Activated CD4-positive, alpha-beta memory T cell treated with anti-CD3 and anti-CD28 coated beads, Interleukin-2, amount 10 ng/mL, durations not matched to agents 7 days and 5 days (primary cell): ENCODE measurements around the gene CCDC74A. TPM values are rescaled to one million over a fixed set of nuclear protein-coding genes. Genes with fewer than 3 reads are reported as not detected.
"Not testable (repeated sequence)": the region's sequence is repeated elsewhere in the genome, so short reads cannot be mapped to it uniquely, and the experiment has no call there.

ENCODE experiments used
- CTCF ChIA-PET: fragments of 350-600 bp; sonication (Branson Sonifier 250); formaldehyde crosslinking; loops from one replicate; lab custom pipeline; 2021; ENCODE audit warnings: antibody characterized with exemption, inconsistent platforms; lab: Charles Lee
- POLR2A ChIA-PET: fragments of 350-600 bp; sonication (Branson Sonifier 250); formaldehyde crosslinking; loops from one replicate; lab custom pipeline; 2021; ENCODE audit warnings: antibody characterized with exemption; lab: Charles Lee
- DNase-seq: peaks from one replicate; pipeline ENCODE4 v3.0.0-alpha.2; 2020
- H3K27ac Mint-ChIP-seq: one replicate; pipeline ENCODE4 v1.8.0; 2021; ENCODE audit warnings: mild to moderate bottlenecking, mixed read lengths
- H3K27me3 Mint-ChIP-seq: one replicate; pipeline ENCODE4 v1.8.0; 2021; ENCODE audit warnings: mixed read lengths
- H3K36me3 Mint-ChIP-seq: one replicate; pipeline ENCODE4 v1.8.0; 2021; ENCODE audit warnings: low read depth, mixed read lengths
- H3K4me1 Mint-ChIP-seq: one replicate; pipeline ENCODE4 v1.8.0; 2021; ENCODE audit warnings: mixed read lengths
- H3K4me3 Mint-ChIP-seq: one replicate; pipeline ENCODE4 v1.8.0; 2021; ENCODE audit warnings: mild to moderate bottlenecking, mixed read lengths
- H3K9me3 Mint-ChIP-seq: one replicate; pipeline ENCODE4 v1.8.0; 2021; ENCODE audit warnings: mixed read lengths
- total RNA-seq, 2 experiments: library from RNA; stranded (reverse); gene quantifications; one replicate each; pipeline ENCODE4 v1.2.3, GENCODE V29; 2021

CCDC74A gene
- 1 to 10 TPM; 4.5 to 5.2 TPM for total RNA-seq

- H3K9me3 Mint-ChIP-seq, H3K36me3 Mint-ChIP-seq, H3K27me3 Mint-ChIP-seq: not testable (repeated sequence)
- H3K27ac Mint-ChIP-seq, result peak within 1 kb of the TSS; percentile 58
- ChIA-PET POLR2A (interaction anchor here (0.6 to 0.7 kb wide), 2 partner anchors 35 to 40 kb away, joined by 3 read pairs; partner anchors contain the start of gene MZT2A), CTCF (interaction anchor here (1.4 to 1.6 kb wide), 2 partner anchors 35 to 113 kb away, joined by 5 to 7 read pairs; partner anchors contain the start of gene MZT2A)
- peak; percentile 87 for DNase-seq
- peaks cover 21% of the 10 kb centered on the region for H3K4me1 Mint-ChIP-seq
- H3K4me3 Mint-ChIP-seq, result peak within 1 kb of the TSS; percentile 78
Measured at GRCh38 chr2:131527131-131528001, at the start of gene CCDC74A. Gene CCDC74A (plus strand): TSS chr2:131527888. CDS start chr2:131527971, 83 bp downstream.

GRCh38 chr2:131478074-131478849, 49.4 kb upstream of the CCDC74A start:
- H3K4me3 Mint-ChIP-seq, H3K27me3 Mint-ChIP-seq, H3K27ac Mint-ChIP-seq, POLR2A ChIA-PET, H3K9me3 Mint-ChIP-seq, CTCF ChIA-PET, H3K4me1 Mint-ChIP-seq: not testable (repeated sequence)
- peaks cover 25% of the 10 kb centered on the region for H3K36me3 Mint-ChIP-seq
- peak; percentile 9 for DNase-seq

- H3K27me3 Mint-ChIP-seq, H3K4me1 Mint-ChIP-seq, DNase-seq, POLR2A ChIA-PET, CTCF ChIA-PET, H3K9me3 Mint-ChIP-seq, H3K4me3 Mint-ChIP-seq, H3K27ac Mint-ChIP-seq: not testable (repeated sequence)
- peaks cover 25% of the 10 kb centered on the region for H3K36me3 Mint-ChIP-seq
Measured at GRCh38 chr2:131478850-131479461, 48.7 kb upstream of the CCDC74A start.

- H3K36me3 Mint-ChIP-seq, result peaks cover 28% of the 10 kb centered on the region
- H3K4me3 Mint-ChIP-seq, H3K4me1 Mint-ChIP-seq, POLR2A ChIA-PET, H3K27ac Mint-ChIP-seq, H3K27me3 Mint-ChIP-seq, CTCF ChIA-PET, H3K9me3 Mint-ChIP-seq, DNase-seq: not testable (repeated sequence)
Measured at GRCh38 chr2:131480351-131480750, 47.3 kb upstream of the CCDC74A start.

GRCh38 chr2:131482506-131483155, 45.1 kb upstream of the CCDC74A start:
- POLR2A ChIA-PET, result interaction anchor here (0.9 kb wide), 1 partner anchor 12 kb away, joined by 4 read pairs; no protein-coding TSS in a partner anchor
- H3K9me3 Mint-ChIP-seq, CTCF ChIA-PET, H3K27ac Mint-ChIP-seq, H3K4me1 Mint-ChIP-seq, H3K4me3 Mint-ChIP-seq, DNase-seq, H3K27me3 Mint-ChIP-seq: not testable (repeated sequence)
- peaks cover 23% of the 10 kb centered on the region for H3K36me3 Mint-ChIP-seq

GRCh38 chr2:131483981-131484820, 43.5 kb upstream of the CCDC74A start:
- DNase-seq, POLR2A ChIA-PET, H3K9me3 Mint-ChIP-seq, H3K4me3 Mint-ChIP-seq, H3K27me3 Mint-ChIP-seq, H3K27ac Mint-ChIP-seq: not testable (repeated sequence)
- Mint-ChIP-seq H3K4me1 (peaks cover 12% of the 10 kb centered on the region), H3K36me3 (peaks cover 24% of the 10 kb centered on the region)
- CTCF ChIA-PET, result interaction anchor here (1.0 kb wide), 1 partner anchor 9 kb away, joined by 4 read pairs; no protein-coding TSS in a partner anchor

- Mint-ChIP-seq H3K36me3 (peaks cover 27% of the 10 kb centered on the region), H3K4me1 (peaks cover 17% of the 10 kb centered on the region)
- H3K27ac Mint-ChIP-seq, DNase-seq, POLR2A ChIA-PET, H3K27me3 Mint-ChIP-seq, H3K9me3 Mint-ChIP-seq, H3K4me3 Mint-ChIP-seq: not testable (repeated sequence)
- CTCF ChIA-PET, result interaction anchor here (1.2 kb wide), 1 partner anchor 71 kb away, joined by 3 read pairs; no protein-coding TSS in a partner anchor
Measured at GRCh38 chr2:131484906-131485460, 42.7 kb upstream of the CCDC74A start.

- H3K4me1 Mint-ChIP-seq, result peaks cover 28% of the 10 kb centered on the region
- POLR2A ChIA-PET, result not testable (repeated sequence)
Measured at GRCh38 chr2:131486201-131486902, 41.3 kb upstream of the CCDC74A start.

GRCh38 chr2:131488306-131489205, 39.1 kb upstream of the CCDC74A start:
- DNase-seq, result no peak
- peak overlapping the region; percentile 21 for H3K27ac Mint-ChIP-seq
- POLR2A ChIA-PET, result no interaction called here
- CTCF ChIA-PET, result no interaction called here
- no peak overlapping the region for H3K4me3 Mint-ChIP-seq
- peaks cover 33% of the 10 kb centered on the region for H3K36me3 Mint-ChIP-seq
- no peaks in the 10 kb centered on the region for H3K9me3 Mint-ChIP-seq
- peaks cover 28% of the 10 kb centered on the region for H3K4me1 Mint-ChIP-seq
- no peaks in the 10 kb centered on the region for H3K27me3 Mint-ChIP-seq

More at GRCh38 chr2:131486201-131486902, 41.3 kb upstream of the CCDC74A start:
- CTCF ChIA-PET, result interaction anchor here (1.2 kb wide), 1 partner anchor 73 kb away, joined by 3 read pairs; no protein-coding TSS in a partner anchor
- H3K9me3 Mint-ChIP-seq, DNase-seq, H3K27ac Mint-ChIP-seq, H3K27me3 Mint-ChIP-seq, H3K4me3 Mint-ChIP-seq: not testable (repeated sequence)
- H3K36me3 Mint-ChIP-seq, result peaks cover 38% of the 10 kb centered on the region

- H3K9me3 Mint-ChIP-seq, H3K27me3 Mint-ChIP-seq, POLR2A ChIA-PET: not testable (repeated sequence)
- peak; percentile 44 for DNase-seq
- Mint-ChIP-seq H3K36me3 (peaks cover 35% of the 10 kb centered on the region), H3K27ac (peak overlapping the region; percentile 88), H3K4me1 (peaks cover 45% of the 10 kb centered on the region), H3K4me3 (peak overlapping the region; percentile 87)
- CTCF ChIA-PET, result interaction anchor here (1.5 kb wide), 1 partner anchor 181 kb away, joined by 4 read pairs; no protein-coding TSS in a partner anchor
Measured at GRCh38 chr2:131490616-131491468, 36.8 kb upstream of the CCDC74A start.
